ENCODE measurements around the gene LHFPL3.

LHFPL3 gene

GRCh38 chr7:104800307-104800706 lies 471.9 kb downstream of the LHFPL3 start:
- no peak for DNase-seq (ENCODE audit: low read depth)

- DNase-seq (ENCODE audit: low read depth), result no peak
These were observed 472.6 kb downstream of the LHFPL3 start for GRCh38 chr7:104801022-104801421.

- DNase-seq (ENCODE audit: low read depth), result no peak
These were observed 475.5 kb downstream of the LHFPL3 start for GRCh38 chr7:104803931-104804330.

- DNase-seq (ENCODE audit: low read depth), result no peak
These were observed 476.3 kb downstream of the LHFPL3 start for GRCh38 chr7:104804696-104805095.

GRCh38 chr7:104805449-104806317 lies 477.3 kb downstream of the LHFPL3 start:
- no peak for DNase-seq (ENCODE audit: low read depth)

DNA sequence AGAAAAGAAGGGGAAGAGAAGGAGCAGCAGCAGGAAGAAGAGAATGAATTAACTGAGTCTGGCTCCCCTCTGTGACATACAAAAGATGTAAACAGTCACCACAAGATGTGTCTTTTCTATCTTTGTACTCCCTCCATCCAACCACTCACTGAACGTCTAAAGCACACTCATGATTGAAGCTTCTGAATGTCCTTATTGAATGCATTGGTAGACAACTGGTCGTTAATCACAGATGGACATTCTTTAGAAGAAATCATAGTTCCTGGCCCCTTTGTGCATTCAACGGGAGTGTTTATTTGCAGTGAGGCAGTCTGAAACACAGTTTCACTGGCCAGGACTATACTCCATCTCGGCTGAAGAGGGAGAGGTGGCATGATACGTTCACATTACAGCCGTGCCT lies 479.3 kb downstream of the LHFPL3 start:
- DNase-seq (ENCODE audit: low read depth), result no peak

- DNase-seq (ENCODE audit: low read depth), result no peak
These were observed 481.5 kb downstream of the LHFPL3 start for GRCh38 chr7:104809906-104810305.

GRCh38 chr7:104814126-104814525 lies 485.7 kb downstream of the LHFPL3 start:
- DNase-seq (ENCODE audit: low read depth), result no peak

DNA sequence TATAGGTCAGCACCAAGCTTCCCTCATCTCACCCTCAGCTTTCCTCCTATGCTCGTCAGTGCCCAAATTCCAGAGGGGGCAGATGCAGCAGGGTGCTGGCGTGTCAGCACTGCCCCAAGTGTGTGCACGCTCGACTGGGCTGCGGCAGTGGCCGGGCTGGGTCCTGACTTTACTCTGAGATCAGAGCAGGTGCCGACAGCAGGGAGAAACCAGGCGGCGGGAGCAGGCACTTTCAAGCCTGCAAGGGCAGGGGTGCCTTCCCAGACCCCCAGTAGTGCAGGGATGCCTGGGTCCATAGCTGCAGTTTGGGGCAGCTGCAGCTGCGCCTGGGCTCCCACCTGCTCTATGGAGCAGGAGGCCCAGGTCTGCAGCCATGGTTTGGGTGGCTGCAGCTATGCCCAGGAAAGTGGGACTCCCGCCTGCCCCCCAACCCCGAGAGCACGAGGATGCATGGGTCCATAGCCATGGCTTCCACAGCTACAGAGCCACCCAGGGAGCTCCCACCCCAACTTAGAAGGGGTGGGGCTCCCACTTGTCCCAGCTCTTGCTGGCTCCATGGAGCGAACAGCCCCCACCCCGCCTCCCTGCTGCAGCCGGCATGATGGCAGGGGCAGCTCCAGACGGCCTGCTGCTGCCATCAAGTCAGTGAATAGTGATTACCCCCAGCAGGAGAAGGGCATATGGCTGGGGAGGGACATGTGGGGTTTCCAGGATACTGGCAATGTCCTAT lies 486.4 kb downstream of the LHFPL3 start:
- no peak for DNase-seq (ENCODE audit: low read depth)

DNA sequence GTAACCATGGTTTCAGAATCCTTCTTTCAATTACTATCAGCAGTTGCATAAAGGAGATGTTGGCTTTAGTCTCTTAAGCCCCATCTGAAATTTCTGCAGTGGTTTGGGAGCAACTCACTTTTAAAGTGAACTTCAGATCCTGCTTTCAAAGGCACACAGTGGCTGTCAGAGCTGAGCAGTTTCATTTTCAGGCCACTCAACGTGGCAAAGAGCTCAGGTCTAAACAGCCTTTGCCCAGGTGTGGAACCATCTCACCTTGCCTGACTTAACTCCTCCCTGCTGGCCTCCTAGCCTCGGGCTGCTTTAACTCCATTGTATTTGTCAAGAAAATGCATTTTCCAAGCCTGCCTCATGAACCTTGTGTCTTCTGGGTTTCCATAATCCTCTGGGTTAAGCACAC lies 488.1 kb downstream of the LHFPL3 start:
- DNase-seq (ENCODE audit: low read depth), result no peak

DNA sequence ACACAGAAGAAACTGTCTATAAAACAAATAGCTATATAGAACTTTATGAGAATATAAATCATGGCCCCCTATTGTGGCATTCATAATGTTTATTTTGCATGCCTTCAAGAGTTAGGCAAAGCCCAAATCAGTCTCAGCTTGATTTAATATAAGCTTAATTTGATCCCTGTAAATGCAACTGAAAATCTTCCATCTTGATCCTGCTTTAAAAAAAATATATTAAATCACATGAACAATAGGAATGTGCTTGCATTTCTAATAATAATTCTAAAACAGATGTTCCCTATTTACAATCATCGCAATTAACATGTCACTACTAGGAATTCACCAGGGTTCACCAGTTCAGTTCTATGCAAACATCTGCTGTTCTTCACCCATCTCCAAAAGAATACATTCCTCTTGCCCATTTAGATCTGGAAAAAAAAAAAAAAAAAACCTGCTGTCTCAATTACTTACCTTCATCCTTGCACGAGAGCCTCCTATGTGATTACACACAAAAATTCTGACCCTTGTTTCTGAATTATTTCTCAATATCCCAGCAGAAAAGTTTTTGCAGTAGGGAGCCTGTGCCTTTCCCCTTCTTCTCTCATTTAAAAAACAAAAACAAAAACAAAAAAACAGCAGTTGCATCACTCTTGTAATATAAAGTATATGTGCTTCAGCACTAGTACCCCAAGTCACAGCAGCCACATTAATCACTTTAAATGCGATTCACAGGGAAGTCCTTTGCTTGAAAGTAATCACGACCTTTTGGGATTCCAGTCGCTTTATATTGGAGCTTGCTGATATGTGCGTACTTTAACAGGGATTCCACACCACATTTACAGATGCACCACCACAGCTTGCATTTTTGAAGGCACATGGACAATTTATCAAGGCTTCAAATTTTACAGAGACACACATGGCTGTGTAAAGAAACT lies 490.8 kb downstream of the LHFPL3 start:
- DNase-seq (ENCODE audit: low read depth), result no peak

DNA sequence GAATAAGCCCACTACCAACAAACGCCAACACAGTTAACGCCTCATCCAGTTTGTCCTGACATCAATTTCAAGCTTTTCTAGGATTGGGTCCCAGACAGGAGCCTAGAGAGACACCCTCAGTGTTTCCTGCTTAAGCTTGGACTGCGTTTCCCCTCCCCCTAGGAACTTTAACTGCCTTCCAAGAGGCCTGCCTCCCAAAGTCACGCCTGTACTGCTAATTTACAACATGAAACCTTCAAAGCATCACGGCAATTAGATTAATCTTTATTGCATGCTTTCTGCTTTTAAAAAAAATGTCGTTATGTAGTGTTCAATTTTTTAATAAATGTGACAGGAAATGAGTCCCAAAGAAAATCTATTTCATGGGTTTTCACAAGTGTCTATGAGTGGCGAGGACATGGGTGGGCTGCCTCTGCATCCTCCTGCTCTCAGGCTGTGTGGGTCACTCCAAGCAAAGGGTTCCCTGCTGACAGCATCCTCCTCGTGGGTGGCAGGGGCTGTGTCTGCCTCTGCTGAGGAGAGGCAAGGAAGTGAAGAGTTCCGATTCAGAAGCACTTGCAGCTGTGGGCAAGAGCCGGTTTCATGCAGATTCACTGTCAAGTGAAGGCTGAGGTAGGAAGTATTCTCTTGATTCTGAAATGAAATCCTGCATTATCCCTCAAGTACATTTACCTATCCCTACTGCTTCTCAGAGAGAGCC lies 492.6 kb downstream of the LHFPL3 start:
- DNase-seq (ENCODE audit: low read depth), result no peak

DNA sequence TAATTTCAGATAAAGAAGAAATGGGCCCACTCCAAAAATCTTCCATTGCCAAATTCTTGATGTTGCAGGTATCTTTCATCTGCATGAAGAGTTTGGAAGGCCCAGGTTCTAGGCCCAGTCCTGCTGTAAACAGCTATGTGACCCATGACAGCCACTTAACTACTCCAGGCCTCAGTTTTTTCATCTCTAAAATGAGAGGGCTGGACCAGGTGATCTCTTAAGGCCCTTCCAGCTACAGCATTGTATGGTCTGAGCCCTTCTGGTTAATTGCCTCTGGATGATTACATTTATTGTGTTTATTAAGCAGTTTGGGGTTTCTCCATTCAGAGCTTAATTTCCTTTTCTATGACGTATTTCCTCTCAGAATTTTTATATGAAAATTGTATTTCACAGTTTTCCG lies 494.8 kb downstream of the LHFPL3 start:
- no peak for DNase-seq (ENCODE audit: low read depth)

- no peak for DNase-seq (ENCODE audit: low read depth)
These were observed 496.7 kb downstream of the LHFPL3 start for GRCh38 chr7:104825099-104825498.

DNA sequence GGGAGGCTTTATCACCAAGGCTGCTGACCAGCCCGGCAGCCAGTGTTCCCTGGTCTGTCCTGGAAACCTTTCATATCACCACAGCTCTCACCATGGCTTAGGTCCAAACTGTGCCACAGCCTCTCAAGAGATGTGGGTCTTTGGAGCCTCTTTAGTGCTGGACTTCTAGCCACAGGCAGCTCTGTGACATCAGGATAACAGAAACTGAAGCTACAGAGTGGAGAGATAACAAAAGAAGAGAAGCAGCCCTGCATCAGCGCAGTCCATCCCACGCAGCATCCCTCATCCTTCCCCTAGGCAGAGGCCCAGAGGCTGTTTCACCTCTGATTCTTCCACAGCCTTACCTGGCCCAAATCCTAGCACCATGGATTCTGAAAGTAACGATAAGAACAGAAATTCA lies 497.7 kb downstream of the LHFPL3 start:
- no peak for DNase-seq (ENCODE audit: low read depth)

- DNase-seq (ENCODE audit: low read depth), result no peak
These were observed 508.6 kb downstream of the LHFPL3 start for GRCh38 chr7:104836976-104837375.

DNA sequence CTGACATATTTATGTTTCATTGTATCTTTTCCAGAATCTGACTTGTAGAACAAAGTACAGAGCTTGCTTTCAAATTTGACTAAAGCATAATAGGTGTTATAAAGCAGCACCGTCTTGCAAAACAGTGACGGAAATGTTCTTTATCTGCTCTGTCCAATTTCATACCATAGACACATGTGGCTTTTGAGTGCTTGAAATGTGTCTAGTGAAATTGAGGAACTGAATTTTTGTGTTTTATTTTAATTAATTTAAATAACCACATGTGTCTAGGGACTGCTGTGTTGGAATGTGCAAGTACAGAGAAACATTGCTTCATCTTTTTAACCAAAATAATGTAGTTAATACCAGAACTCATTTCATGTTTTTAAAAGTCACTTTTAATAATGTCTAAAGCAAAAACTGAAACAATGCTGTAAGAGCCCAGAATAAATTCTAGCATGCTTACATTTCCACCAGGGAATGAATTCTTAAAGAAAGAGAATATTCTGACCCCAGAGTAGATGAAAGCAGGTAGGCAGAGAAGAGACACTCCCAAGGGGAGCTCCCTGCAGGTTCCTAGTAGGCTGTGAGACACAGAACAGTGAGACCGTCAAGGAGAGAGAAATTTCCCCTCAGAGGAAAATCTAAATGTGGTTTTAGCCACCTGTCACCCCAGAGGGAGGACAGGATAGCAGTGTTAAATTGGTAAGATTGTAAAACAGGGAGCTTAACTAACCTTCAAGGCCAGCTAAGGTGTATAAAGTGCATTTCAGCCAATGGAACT lies 510.3 kb downstream of the LHFPL3 start:
- DNase-seq (ENCODE audit: low read depth), result no peak

DNA sequence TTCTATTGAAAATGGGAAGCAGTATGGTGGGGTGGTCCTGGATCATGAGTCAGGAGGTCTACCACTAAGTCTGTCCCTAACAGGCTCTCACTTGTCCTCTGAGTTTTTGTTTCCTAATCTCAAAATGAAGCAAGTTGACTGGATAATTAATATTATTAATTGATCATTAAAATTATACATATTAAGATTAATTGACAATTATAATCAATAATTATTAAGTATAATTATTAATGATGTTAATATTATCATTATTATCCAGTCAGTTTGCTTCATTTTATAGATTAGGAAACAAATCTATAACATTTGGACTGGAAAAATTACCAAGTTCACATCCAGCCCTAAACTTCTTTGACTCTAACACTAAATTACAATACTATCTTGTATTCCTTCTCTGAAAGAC lies 511.4 kb downstream of the LHFPL3 start:
- DNase-seq (ENCODE audit: low read depth), result no peak

- no peak for DNase-seq (ENCODE audit: low read depth)
These were observed 513.4 kb downstream of the LHFPL3 start for GRCh38 chr7:104841798-104842197.

GRCh38 chr7:104843198-104843597 lies 514.8 kb downstream of the LHFPL3 start:
- DNase-seq (ENCODE audit: low read depth), result no peak

- no peak for DNase-seq (ENCODE audit: low read depth)
These were observed 517.2 kb downstream of the LHFPL3 start for GRCh38 chr7:104845557-104845956.

Data from fibroblast of the conjunctiva (primary cell).